Chondrocyte (in vitro differentiated cells): ENCODE measurements around the gene WNK2. TPM values are rescaled to one million over a fixed set of nuclear protein-coding genes. Genes with fewer than 3 reads are reported as not detected.

Source experiments
- DNase-seq: peaks from one replicate; pipeline ENCODE4 v3.0.0; 2021; ENCODE audit warnings: mixed read lengths, low spot score
- H3K27ac Mint-ChIP-seq: one replicate; pipeline ENCODE4 v1.8.0; 2021; ENCODE audit warnings: mild to moderate bottlenecking, moderate library complexity, mixed read lengths; ENCODE audit not compliant: unreplicated experiment
- H3K27me3 Mint-ChIP-seq: 2 replicates; pipeline ENCODE4 v1.8.0; 2021; ENCODE audit warnings: low read depth, mixed read lengths
- H3K36me3 Mint-ChIP-seq: 2 replicates; pipeline ENCODE4 v1.8.0; 2021; ENCODE audit warnings: low read depth, mixed read lengths
- H3K4me1 Mint-ChIP-seq: 2 replicates; pipeline ENCODE4 v1.8.0; 2021; ENCODE audit warnings: low read depth, mild to moderate bottlenecking, mixed read lengths
- H3K4me3 Mint-ChIP-seq: one replicate; pipeline ENCODE4 v1.8.0; 2021; ENCODE audit warnings: mild to moderate bottlenecking, moderate library complexity, mixed read lengths; ENCODE audit not compliant: unreplicated experiment
- H3K9me3 Mint-ChIP-seq: 2 replicates; pipeline ENCODE4 v1.8.0; 2021; ENCODE audit warnings: low read depth, mixed read lengths
- CTCF ChIP-seq: fragments of 200-600 bp; sonication (generic); IDR thresholded peaks from 2 replicates; pipeline ENCODE4 v1.5.0; 2021; ENCODE audit warnings: antibody characterized with exemption, mild to moderate bottlenecking, moderate library complexity
- total RNA-seq: library from RNA; stranded (reverse); gene quantifications from 3 replicates; pipeline ENCODE4 v1.2.1, GENCODE V29; 2021

WNK2 gene
- total RNA-seq, 1 donor from 2014 or later, result 2.3 TPM

- H3K4me1 Mint-ChIP-seq, result no peaks in the 10 kb centered on the region
- DNase-seq, result peak; percentile 61
- peaks cover 23% of the 10 kb centered on the region for H3K27me3 Mint-ChIP-seq
- H3K4me3 Mint-ChIP-seq, result no peak overlapping the region
- no peak for TF ChIP-seq CTCF
- H3K9me3 Mint-ChIP-seq, result no peaks in the 10 kb centered on the region
- no peak overlapping the region for H3K27ac Mint-ChIP-seq
- peaks cover 2% of the 10 kb centered on the region for H3K36me3 Mint-ChIP-seq
Measured at GRCh38 chr9:93196096-93197055, 12.4 kb downstream of the WNK2 start.

- Mint-ChIP-seq H3K4me1 (peaks cover 12% of the 10 kb centered on the region), H3K27ac (no peak overlapping the region), H3K4me3 (no peak overlapping the region), H3K27me3 (peaks cover 19% of the 10 kb centered on the region), H3K36me3 (peaks cover 2% of the 10 kb centered on the region), H3K9me3 (no peaks in the 10 kb centered on the region)
- TF ChIP-seq CTCF, result no peak
- DNase-seq, result peak; percentile 49
Measured at GRCh38 chr9:93197670-93198069, 13.7 kb downstream of the WNK2 start.

GRCh38 chr9:93198117-93198837 lies 14.3 kb downstream of the WNK2 start:
- no peak overlapping the region for H3K4me3 Mint-ChIP-seq
- H3K4me1 Mint-ChIP-seq, result peaks cover 14% of the 10 kb centered on the region
- no peak overlapping the region for H3K27ac Mint-ChIP-seq
- peak; percentile 71 for DNase-seq
- H3K27me3 Mint-ChIP-seq, result peaks cover 17% of the 10 kb centered on the region
- TF ChIP-seq CTCF, result no peak
- H3K36me3 Mint-ChIP-seq, result peaks cover 2% of the 10 kb centered on the region
- no peaks in the 10 kb centered on the region for H3K9me3 Mint-ChIP-seq

- Mint-ChIP-seq H3K4me3 (no peak overlapping the region), H3K27me3 (peaks cover 17% of the 10 kb centered on the region), H3K27ac (no peak overlapping the region), H3K9me3 (no peaks in the 10 kb centered on the region), H3K36me3 (peaks cover 2% of the 10 kb centered on the region), H3K4me1 (peaks cover 18% of the 10 kb centered on the region)
- TF ChIP-seq CTCF, result no peak
- peak; percentile 79 for DNase-seq
Measured at GRCh38 chr9:93198838-93199625, 15.1 kb downstream of the WNK2 start.

- Mint-ChIP-seq H3K27me3 (peaks cover 9% of the 10 kb centered on the region), H3K36me3 (peaks cover 2% of the 10 kb centered on the region), H3K4me3 (no peak overlapping the region), H3K9me3 (no peaks in the 10 kb centered on the region), H3K4me1 (peaks cover 25% of the 10 kb centered on the region), H3K27ac (no peak overlapping the region)
- no peak for TF ChIP-seq CTCF
- DNase-seq, result peak; percentile 67
Measured at GRCh38 chr9:93200449-93200742, 16.5 kb downstream of the WNK2 start.
